H1 (cell line): ENCODE data around the gene ZBED6. TPM values are rescaled to one million over a fixed set of nuclear protein-coding genes. Genes with fewer than 3 reads are reported as not detected.

Source experiments
- CTCF ChIA-PET: fragments of 300-600 bp; sonication (Branson Sonifier 250); formaldehyde crosslinking; loops from one replicate; lab custom pipeline; 2021; ENCODE audit not compliant: partially characterized antibody; lab: Charles Lee
- POLR2A ChIA-PET: fragments of 300-600 bp; sonication (Branson Sonifier 250); formaldehyde crosslinking; loops from one replicate; lab custom pipeline; 2021; ENCODE audit warnings: inconsistent platforms; ENCODE audit not compliant: partially characterized antibody; lab: Charles Lee
- DNase-seq, 2 experiments: peaks; one replicate each; pipeline versions ENCODE4 v3.0.0 to v3.0.0-alpha.2; 2010 to 2022; ENCODE audit warnings: low spot score in 2 of 2, low read depth in 1 of 2, mixed read lengths in 1 of 2
- FAIRE-seq: peaks from 2 replicates; lab custom pipeline; 2011; peaks lifted over from hg19 to GRCh38; lab: Jason Lieb, UNC
- H2AFZ ChIP-seq: 2 replicates; pipeline ENCODE4 v1.8.1; 2012; ENCODE audit warnings: low read length, inconsistent platforms
- H2AK5ac ChIP-seq: 2 replicates; pipeline ENCODE4 v1.6.1; 2013; ENCODE audit warnings: low read depth, low read length
- H2BK120ac ChIP-seq: replicated peaks from 2 replicates; pipeline ENCODE3; 2013; ENCODE audit warnings: low read depth, low read length, inconsistent platforms
- H2BK12ac ChIP-seq: 2 replicates; pipeline ENCODE4 v1.6.1; 2013; ENCODE audit warnings: low read depth, low read length
- H2BK15ac ChIP-seq: 2 replicates; pipeline ENCODE4 v1.6.1; 2013; ENCODE audit warnings: low read length
- H2BK20ac ChIP-seq: 2 replicates; pipeline ENCODE4 v1.6.1; 2013; ENCODE audit warnings: low read length
- H2BK5ac ChIP-seq: 2 replicates; pipeline ENCODE4 v1.6.1; 2013; ENCODE audit warnings: low read depth, low read length
- H3K14ac ChIP-seq: 2 replicates; pipeline ENCODE4 v1.6.1; 2013; ENCODE audit warnings: inconsistent platforms; ENCODE audit not compliant: insufficient read length
- H3K18ac ChIP-seq: 2 replicates; pipeline ENCODE4 v1.6.1; 2013; ENCODE audit warnings: low read length; ENCODE audit errors: extremely low read depth
- H3K23ac ChIP-seq: 2 replicates; pipeline ENCODE4 v1.6.1; 2013; ENCODE audit warnings: inconsistent platforms; ENCODE audit not compliant: insufficient read length
- H3K23me2 ChIP-seq: 2 replicates; pipeline ENCODE4 v1.6.1; 2013; ENCODE audit warnings: low read depth, low read length
- H3K27ac ChIP-seq: 2 replicates; pipeline ENCODE4 v1.6.1; 2011; ENCODE audit warnings: low read depth, low read length, inconsistent platforms
- H3K27me3 ChIP-seq, 4 experiments: replicated peaks in 1 of 4; 1 replicate in 1 of 4; 2 replicates in 3 of 4; pipeline versions ENCODE4 v1.6.1 to v1.8.1; 2011 to 2013; ENCODE audit warnings: low read length in 3 of 4, mild to moderate bottlenecking in 3 of 4, inconsistent platforms in 2 of 4, mixed read lengths in 2 of 4, moderate library complexity in 1 of 4; ENCODE audit not compliant: control insufficient read depth in 3 of 4, insufficient read depth in 3 of 4; ENCODE audit errors: extremely low read depth in 1 of 4
- H3K36me3 ChIP-seq, 4 experiments: 2 replicates each; pipeline versions ENCODE4 v1.6.1 to v1.8.1; 2011 to 2013; ENCODE audit warnings: mild to moderate bottlenecking in 4 of 4, low read length in 3 of 4, moderate library complexity in 2 of 4, control low read depth in 1 of 4, inconsistent platforms in 1 of 4; ENCODE audit not compliant: insufficient read depth in 4 of 4, control insufficient read depth in 2 of 4
- H3K4ac ChIP-seq: replicated peaks from 2 replicates; pipeline ENCODE3; 2013; ENCODE audit warnings: low read length, low read depth, mixed read lengths, inconsistent platforms; ENCODE audit not compliant: insufficient read length
- H3K4me1 ChIP-seq, 4 experiments: replicated peaks in 1 of 4; 1 replicate in 1 of 4; 2 replicates in 3 of 4; pipeline versions ENCODE4 v1.6.1 to v1.8.1; 2011 to 2013; ENCODE audit warnings: low read length in 3 of 4, inconsistent platforms in 2 of 4, mixed read lengths in 1 of 4; ENCODE audit not compliant: insufficient read depth in 4 of 4, control insufficient read depth in 3 of 4
- H3K4me2 ChIP-seq, 2 experiments: 2 replicates each; pipeline versions ENCODE4 v1.6.1 to v1.8.1; 2011 to 2013; ENCODE audit warnings: low read depth in 2 of 2, low read length in 2 of 2, control low read depth in 1 of 2, inconsistent platforms in 1 of 2, mild to moderate bottlenecking in 1 of 2; ENCODE audit not compliant: insufficient read depth in 1 of 2
- H3K4me3 ChIP-seq, 4 experiments: fragments of 200-600, 300-600 bp in 1 of 4; sonication (generic), shearing (Covaris generic), sonication (Bioruptor Twin) in 1 of 4; 2 replicates each; pipeline versions ENCODE4 v1.5.1 to v1.8.1; 2011 to 2016; ENCODE audit warnings: low read length in 4 of 4, low read depth in 3 of 4, control low read depth in 2 of 4, inconsistent platforms in 2 of 4, mild to moderate bottlenecking in 2 of 4, mixed read lengths in 1 of 4, moderate library complexity in 1 of 4; ENCODE audit not compliant: insufficient read depth in 2 of 4; ENCODE audit errors: extremely low read depth in 1 of 4
- H3K56ac ChIP-seq: replicated peaks from 2 replicates; pipeline ENCODE3; 2013; ENCODE audit warnings: low read depth, mild to moderate bottlenecking, mixed read lengths, low read length, inconsistent platforms; ENCODE audit not compliant: insufficient read length
- H3K79me1 ChIP-seq: 2 replicates; pipeline ENCODE4 v1.6.1; 2013; ENCODE audit warnings: low read depth, low read length, control low read depth
- H3K79me2 ChIP-seq, 2 experiments: 2 replicates each; pipeline versions ENCODE4 v1.6.1 to v1.8.1; 2012 to 2013; ENCODE audit warnings: low read length in 2 of 2, mild to moderate bottlenecking in 2 of 2, inconsistent platforms in 1 of 2; ENCODE audit not compliant: insufficient read depth in 2 of 2, control insufficient read depth in 1 of 2
- H3K9ac ChIP-seq, 4 experiments: replicated peaks in 1 of 4; 1 replicate in 1 of 4; 2 replicates in 3 of 4; pipeline versions ENCODE4 v1.6.1 to v1.8.1; 2011 to 2013; ENCODE audit warnings: low read depth in 3 of 4, low read length in 3 of 4, control low read depth in 2 of 4, mild to moderate bottlenecking in 2 of 4, moderate library complexity in 2 of 4, inconsistent platforms in 1 of 4; ENCODE audit errors: extremely low read depth in 1 of 4
- H3K9me3 ChIP-seq, 2 experiments: 2 replicates each; pipeline versions ENCODE4 v1.6.1 to v1.8.1; 2012 to 2013; ENCODE audit warnings: mild to moderate bottlenecking in 2 of 2, moderate library complexity in 2 of 2, control low read depth in 1 of 2, inconsistent platforms in 1 of 2, low read depth in 1 of 2, low read length in 1 of 2, mixed read lengths in 1 of 2; ENCODE audit not compliant: insufficient read depth in 2 of 2
- H4K20me1 ChIP-seq, 2 experiments: replicated peaks in 1 of 2; 2 replicates each; pipeline versions ENCODE3 to v1.8.1; 2011 to 2013; ENCODE audit warnings: inconsistent platforms in 2 of 2, low read length in 2 of 2, mild to moderate bottlenecking in 1 of 2; ENCODE audit not compliant: insufficient read depth in 2 of 2, control insufficient read depth in 1 of 2
- H4K5ac ChIP-seq: 2 replicates; pipeline ENCODE4 v1.6.1; 2013; ENCODE audit warnings: low read length, low read depth, mixed read lengths, inconsistent platforms; ENCODE audit not compliant: insufficient read length
- H4K8ac ChIP-seq: 2 replicates; pipeline ENCODE4 v1.8.0; 2013; ENCODE audit warnings: mild to moderate bottlenecking, moderate library complexity, low read length, inconsistent platforms; ENCODE audit not compliant: insufficient read depth; ENCODE audit errors: extremely low read depth
- H4K91ac ChIP-seq: replicated peaks from 2 replicates; pipeline ENCODE3; 2013; ENCODE audit warnings: low read length, mixed read lengths, inconsistent platforms; ENCODE audit not compliant: insufficient read length
- BCL11A ChIP-seq, 2 experiments: IDR thresholded peaks; one replicate each; pipeline ENCODE4 v1.6.1; 2011; ENCODE audit warnings: low read depth in 2 of 2, low read length in 2 of 2, mild to moderate bottlenecking in 2 of 2
- CEBPB ChIP-seq: IDR thresholded peaks from 2 replicates; pipeline ENCODE4 v1.6.1; 2012; ENCODE audit warnings: low read depth, low read length
- RXRA ChIP-seq: IDR thresholded peaks from 2 replicates; pipeline ENCODE4 v1.6.1; 2011; ENCODE audit warnings: low read depth, mild to moderate bottlenecking, low read length, moderate library complexity; ENCODE audit not compliant: insufficient read depth
- SIX5 ChIP-seq: IDR thresholded peaks from 2 replicates; pipeline ENCODE4 v1.6.1; 2011; ENCODE audit warnings: mild to moderate bottlenecking, low read depth, low read length
- SP1 ChIP-seq: IDR thresholded peaks from 2 replicates; pipeline ENCODE4 v1.6.1; 2011; ENCODE audit warnings: low read depth, low read length
- WGBS, 2 experiments: shearing (Covaris generic) in 1 of 2; methylation state at CpG; one replicate each; pipeline versions ENCODE4 v1.1.6 to v1.1.7; 2013 to 2015; ENCODE audit warnings: low lambda C conversion rate in 2 of 2, mixed read lengths in 2 of 2, inconsistent platforms in 1 of 2, low coverage in 1 of 2, missing lambda C conversion rate in 1 of 2; ENCODE audit not compliant: insufficient replicate concordance in 2 of 2, insufficient coverage in 1 of 2, insufficient read length in 1 of 2; ENCODE audit errors: extremely low coverage in 1 of 2, missing lambda C conversion rate in 1 of 2; 5-methylcytosine and 5-hydroxymethylcytosine counted together
- polyA plus RNA-seq, 7 experiments: library from polyadenylated mRNA; depleted of rRNA in 3 of 7; stranded (reverse) in 5 of 7; unstranded in 2 of 7; fragments of >200 nt in 5 of 7; fragments of 200-250 nt in 2 of 7; gene quantifications; 1 replicate in 5 of 7; 2 replicates in 1 of 7; 4 replicates in 1 of 7; pipeline versions ENCODE4 v1.2.1 to v1.2.3, GENCODE V29; 2011 to 2013; ENCODE audit warnings: missing spikeins in 2 of 7, mixed read lengths in 2 of 7
- total RNA-seq: library from RNA; stranded (reverse); fragmentation: NEBNext Ultra II Directional; extraction: Animal tissue kit (Norgen Biotek cat#: 25700); gene quantifications from 2 replicates; pipeline ENCODE4 v1.2.1, GENCODE V29; 2021

ZBED6 gene
- total and polyA plus RNA-seq, 2 of the 8 experiments (the other 6 are each of a cell fraction or from before 2014, with no cell fraction given): 1.4 to 25.9 TPM

GRCh38 chr1:203754455-203754864 is 41.0 kb upstream of the ZBED6 start:
- FAIRE-seq (no peak), DNase-seq (no peak)
- Histone ChIP-seq H2AFZ (peak overlapping the region; percentile 42; the same call in 1 of the 2 replicates), H3K9ac (no peak overlapping the region), H2BK20ac (0 out of 2 replicates have a peak overlapping the region, but pooled peaks have one; percentile 32), H3K4ac (no peak overlapping the region), H3K14ac (no peak overlapping the region), H3K27me3 (no peaks in the 10 kb centered on the region), H2AK5ac (no peak overlapping the region), H4K20me1 (no peaks in the 10 kb centered on the region), H2BK120ac (no peak overlapping the region), H3K56ac (no peak overlapping the region), H3K23ac (no peak overlapping the region), H4K5ac (no peak overlapping the region), H2BK5ac (no peak overlapping the region), H2BK15ac (no peak overlapping the region), H3K79me2 (no peaks in the 10 kb centered on the region), H3K9me3 (no peaks in the 10 kb centered on the region), H3K4me3 (no peak overlapping the region), H3K36me3 (no peaks in the 10 kb centered on the region), H3K4me1 (no peaks in the 10 kb centered on the region; a peak in 2 of 7 replicates), H2BK12ac (0 out of 2 replicates have a peak overlapping the region, but pooled peaks have one; percentile 17), H3K18ac (no peak overlapping the region), H4K91ac (no peak overlapping the region), H3K79me1 (no peaks in the 10 kb centered on the region), H4K8ac (no peak overlapping the region), H3K23me2 (no peaks in the 10 kb centered on the region), H3K4me2 (no peak overlapping the region), H3K27ac (no peak overlapping the region)
- ChIA-PET CTCF (no interaction called here), POLR2A (interaction anchor here (1.3 kb wide), 1 partner anchor 52 kb away, joined by 4 read pairs; no protein-coding TSS in a partner anchor)
- WGBS, 2 experiments: 90% methylated on average over 4 of the region's 4 CpGs; no CpG with 5 or more reads in 1 of the 2 experiments
- TF ChIP-seq SP1 (no peak), BCL11A (IDR thresholded peaks at IDR 0.05; ENCODE audit: low read depth in 2 of 2, low read length in 2 of 2) (no peak), SIX5 (no peak), RXRA (no peak), CEBPB (no peak)
